Endodermal cell (in vitro differentiated cells): ENCODE data around the gene HNRNPAB. TPM values are rescaled to one million over a fixed set of nuclear protein-coding genes. Genes with fewer than 3 reads are reported as not detected.
A peak's percentile ranks its signal among the peaks of the same experiment; 100 is the strongest.

ENCODE experiments used
- DNase-seq: peaks from one replicate; pipeline ENCODE4 v3.0.0-alpha.2; 2017
- H3K27ac ChIP-seq: 2 replicates; pipeline ENCODE4 v1.5.1; 2013; ENCODE audit warnings: mild to moderate bottlenecking, low read depth, low read length, moderate library complexity
- H3K27me3 ChIP-seq: 2 replicates; pipeline ENCODE4 v1.6.1; 2013; ENCODE audit warnings: mild to moderate bottlenecking, low read length, moderate library complexity; ENCODE audit not compliant: insufficient read depth, control insufficient read depth, poor library complexity, severe bottlenecking
- H3K36me3 ChIP-seq: 2 replicates; pipeline ENCODE4 v1.7.0; 2013; ENCODE audit warnings: mild to moderate bottlenecking, low read length, moderate library complexity; ENCODE audit not compliant: control insufficient read depth, insufficient read depth
- H3K4me1 ChIP-seq: one replicate; pipeline ENCODE4 v1.7.0; 2013; ENCODE audit warnings: low read length; ENCODE audit not compliant: control insufficient read depth, insufficient read depth
- H3K4me3 ChIP-seq: 2 replicates; pipeline ENCODE4 v1.5.1; 2013; ENCODE audit warnings: mild to moderate bottlenecking, low read length, moderate library complexity
- H3K9ac ChIP-seq: 2 replicates; pipeline ENCODE4 v1.6.1; 2013; ENCODE audit warnings: mild to moderate bottlenecking, low read length, moderate library complexity; ENCODE audit not compliant: poor library complexity, severe bottlenecking; ENCODE audit errors: extremely low read depth
- H3K9me3 ChIP-seq: 2 replicates; pipeline ENCODE4 v1.6.1; 2013; ENCODE audit warnings: mild to moderate bottlenecking, low read length, moderate library complexity; ENCODE audit not compliant: control insufficient read depth
- H3K27ac Mint-ChIP-seq: 2 replicates; pipeline ENCODE4 v1.8.0; 2020; ENCODE audit warnings: mixed read lengths
- H3K27me3 Mint-ChIP-seq: 2 replicates; pipeline ENCODE4 v1.8.0; 2021; ENCODE audit warnings: mild to moderate bottlenecking, mixed read lengths; ENCODE audit not compliant: insufficient read depth
- H3K36me3 Mint-ChIP-seq: 2 replicates; pipeline ENCODE4 v1.8.0; 2020; ENCODE audit warnings: low read depth, mixed read lengths
- H3K4me1 Mint-ChIP-seq: 2 replicates; pipeline ENCODE4 v1.8.0; 2020; ENCODE audit warnings: mixed read lengths
- H3K4me3 Mint-ChIP-seq: 2 replicates; pipeline ENCODE4 v1.8.0; 2020; ENCODE audit warnings: mild to moderate bottlenecking, moderate library complexity, mixed read lengths
- H3K9me3 Mint-ChIP-seq: 2 replicates; pipeline ENCODE4 v1.8.0; 2020; ENCODE audit warnings: mild to moderate bottlenecking, mixed read lengths
- WGBS, 2 experiments: methylation state at CpG; one replicate each; pipeline versions ENCODE4 v1.1.5 to v1.1.7; 2013; ENCODE audit warnings: missing lambda C conversion rate in 2 of 2, mixed read lengths in 1 of 2; ENCODE audit not compliant: insufficient coverage in 1 of 2, insufficient read length in 1 of 2; 5-methylcytosine and 5-hydroxymethylcytosine counted together
- total RNA-seq, 2 donors: library from RNA; stranded (reverse); fragmentation: NEBNext Ultra II Directional in 1 of 2; extraction: Animal tissue kit (Norgen Biotek cat#: 25700) in 1 of 2; gene quantifications; 2 replicates in 1 of 2; 3 replicates in 1 of 2; pipeline ENCODE4 v1.2.1, GENCODE V29; 2021
- TF ChIP-seq, protein P1 (sequence below): fragments of 200-600 bp; sonication (generic); conservative IDR thresholded peaks from 2 replicates; pipeline ENCODE4 v1.5.0; 2021; ENCODE audit warnings: antibody characterized with exemption, mild to moderate bottlenecking

HNRNPAB gene
- total RNA-seq, 2 donors from 2014 or later = 343 to 353 TPM

DNA sequence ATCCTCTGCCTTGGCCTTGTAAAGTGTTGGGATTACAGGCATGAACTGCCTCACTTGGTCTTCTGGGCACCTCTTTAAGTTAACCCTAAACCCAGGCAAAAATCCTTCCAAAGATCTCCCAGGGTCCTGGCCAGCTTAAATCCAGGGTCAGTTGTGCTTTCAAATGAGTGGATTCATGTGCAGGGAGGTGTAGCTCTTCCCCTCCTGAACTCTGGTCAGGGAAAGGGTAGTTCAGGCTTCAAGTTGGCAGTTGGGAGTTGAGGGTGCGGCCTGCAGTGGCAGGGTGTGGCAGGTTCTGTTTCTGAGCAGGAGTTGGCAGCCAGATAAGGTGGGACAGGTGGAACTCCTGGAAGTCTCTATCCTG is 3.6 kb downstream of the HNRNPAB start:
- H3K27me3 Mint-ChIP-seq = no peaks in the 10 kb centered on the region
- Histone ChIP-seq H3K9ac (no peak overlapping the region), H3K9me3 (no peaks in the 10 kb centered on the region), H3K27ac (no peak overlapping the region), H3K36me3 (peaks cover 76% of the 10 kb centered on the region), H3K27me3 (no peaks in the 10 kb centered on the region), H3K4me1 (no peaks in the 10 kb centered on the region), H3K4me3 (peak overlapping the region; percentile 5)
- no peak overlapping the region for H3K27ac Mint-ChIP-seq
- peak overlapping the region; percentile 91 for H3K4me3 Mint-ChIP-seq
- peaks cover 16% of the 10 kb centered on the region for H3K4me1 Mint-ChIP-seq
- TF ChIP-seq, protein P1, sequence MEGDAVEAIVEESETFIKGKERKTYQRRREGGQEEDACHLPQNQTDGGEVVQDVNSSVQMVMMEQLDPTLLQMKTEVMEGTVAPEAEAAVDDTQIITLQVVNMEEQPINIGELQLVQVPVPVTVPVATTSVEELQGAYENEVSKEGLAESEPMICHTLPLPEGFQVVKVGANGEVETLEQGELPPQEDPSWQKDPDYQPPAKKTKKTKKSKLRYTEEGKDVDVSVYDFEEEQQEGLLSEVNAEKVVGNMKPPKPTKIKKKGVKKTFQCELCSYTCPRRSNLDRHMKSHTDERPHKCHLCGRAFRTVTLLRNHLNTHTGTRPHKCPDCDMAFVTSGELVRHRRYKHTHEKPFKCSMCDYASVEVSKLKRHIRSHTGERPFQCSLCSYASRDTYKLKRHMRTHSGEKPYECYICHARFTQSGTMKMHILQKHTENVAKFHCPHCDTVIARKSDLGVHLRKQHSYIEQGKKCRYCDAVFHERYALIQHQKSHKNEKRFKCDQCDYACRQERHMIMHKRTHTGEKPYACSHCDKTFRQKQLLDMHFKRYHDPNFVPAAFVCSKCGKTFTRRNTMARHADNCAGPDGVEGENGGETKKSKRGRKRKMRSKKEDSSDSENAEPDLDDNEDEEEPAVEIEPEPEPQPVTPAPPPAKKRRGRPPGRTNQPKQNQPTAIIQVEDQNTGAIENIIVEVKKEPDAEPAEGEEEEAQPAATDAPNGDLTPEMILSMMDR = no peak
- H3K36me3 Mint-ChIP-seq = peaks cover 77% of the 10 kb centered on the region
- 100% methylated on average over 1 of the region's 1 CpG for WGBS, 2 experiments
- DNase-seq = peak; percentile 28
- no peaks in the 10 kb centered on the region for H3K9me3 Mint-ChIP-seq

DNA sequence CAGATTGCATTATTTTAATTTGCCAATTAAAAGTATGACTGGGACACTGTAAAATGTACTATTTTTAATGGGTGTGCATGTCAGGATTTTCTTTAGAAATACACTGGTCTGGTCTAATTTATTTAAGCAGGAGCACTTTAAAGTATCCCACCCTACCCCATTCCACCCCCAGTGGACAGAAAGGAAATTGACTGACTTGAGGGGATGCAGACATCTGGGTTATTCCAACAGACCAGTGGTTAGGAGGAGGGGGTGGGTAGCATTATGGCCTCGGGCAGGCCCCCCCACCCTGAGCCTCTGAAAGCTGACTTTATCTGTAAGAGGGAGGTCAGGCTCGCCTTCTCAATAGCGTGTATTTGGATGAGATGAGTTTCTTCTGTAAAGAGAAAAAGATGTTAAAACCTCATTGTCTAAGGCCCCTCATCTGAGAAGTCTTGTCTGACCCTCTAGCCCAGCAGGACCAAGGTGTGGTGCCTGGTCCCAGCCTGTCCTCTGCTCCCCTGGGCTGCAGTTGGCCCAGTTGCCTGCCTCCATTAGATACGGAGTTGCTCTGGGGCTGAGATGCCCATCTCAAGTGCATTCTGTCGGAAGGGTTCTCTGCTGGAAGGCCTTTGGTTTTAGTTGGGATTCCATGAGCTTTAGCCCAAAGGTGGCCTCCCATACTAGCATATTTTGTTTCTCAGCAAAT is 4.4 kb downstream of the HNRNPAB start:
- Mint-ChIP-seq H3K4me1 (peaks cover 16% of the 10 kb centered on the region), H3K36me3 (peaks cover 83% of the 10 kb centered on the region), H3K27ac (peak overlapping the region; percentile 39), H3K4me3 (no peak overlapping the region), H3K27me3 (no peaks in the 10 kb centered on the region), H3K9me3 (no peaks in the 10 kb centered on the region)
- no peak overlapping the region for H3K9ac ChIP-seq
- TF ChIP-seq, protein P1 = peak; percentile 61
- no peaks in the 10 kb centered on the region for H3K9me3 ChIP-seq
- 91 to 100% methylated on average over 1 to 5 of the region's 5 CpGs for WGBS, 2 experiments
- peaks cover 84% of the 10 kb centered on the region for H3K36me3 ChIP-seq
- no peaks in the 10 kb centered on the region for H3K4me1 ChIP-seq
- no peaks in the 10 kb centered on the region for H3K27me3 ChIP-seq
- no peak overlapping the region for H3K4me3 ChIP-seq
- no peak overlapping the region for H3K27ac ChIP-seq
- peak; percentile 46 for DNase-seq

DNA sequence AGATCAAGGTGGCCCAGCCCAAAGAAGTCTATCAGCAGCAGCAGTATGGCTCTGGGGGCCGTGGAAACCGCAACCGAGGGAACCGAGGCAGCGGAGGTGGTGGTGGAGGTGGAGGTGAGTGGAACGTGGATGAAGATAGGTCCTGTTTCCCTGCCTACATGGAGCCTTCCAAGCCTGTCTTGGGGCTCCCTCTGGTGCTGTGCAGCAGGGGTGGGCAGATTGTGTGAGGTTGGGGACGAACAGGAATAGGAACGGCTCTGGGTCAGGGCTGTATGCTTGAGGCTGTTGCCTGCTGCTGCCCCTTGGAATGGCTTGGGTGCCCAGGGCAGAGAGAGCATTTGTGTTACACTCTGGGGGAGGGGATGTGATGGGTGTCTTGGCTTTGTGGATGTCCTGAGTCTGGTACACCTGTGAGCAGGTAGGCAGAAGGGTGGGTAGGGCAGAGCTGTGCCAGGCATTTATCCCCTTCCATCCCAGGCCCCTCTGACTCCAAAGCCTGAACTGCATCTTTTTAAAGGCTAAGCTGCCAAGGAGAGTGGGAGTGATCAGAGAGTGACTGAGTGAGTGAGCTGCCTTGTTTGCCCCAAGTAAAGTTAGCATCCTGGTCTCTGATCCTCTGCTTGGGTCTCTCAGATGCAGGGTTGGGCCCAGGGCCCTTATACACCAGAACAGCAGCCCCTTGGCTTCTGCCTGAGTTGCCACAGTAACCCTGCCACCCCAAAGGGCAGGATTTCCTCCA is 5.2 kb downstream of the HNRNPAB start:
- peak; percentile 38 for DNase-seq
- Histone ChIP-seq H3K27me3 (no peaks in the 10 kb centered on the region), H3K9me3 (no peaks in the 10 kb centered on the region), H3K4me3 (no peak overlapping the region), H3K36me3 (peaks cover 92% of the 10 kb centered on the region), H3K27ac (no peak overlapping the region), H3K9ac (no peak overlapping the region), H3K4me1 (no peaks in the 10 kb centered on the region)
- H3K27ac Mint-ChIP-seq = peak overlapping the region; percentile 55
- H3K4me1 Mint-ChIP-seq = peaks cover 16% of the 10 kb centered on the region
- peaks cover 85% of the 10 kb centered on the region for H3K36me3 Mint-ChIP-seq
- no peaks in the 10 kb centered on the region for H3K9me3 Mint-ChIP-seq
- no peaks in the 10 kb centered on the region for H3K27me3 Mint-ChIP-seq
- TF ChIP-seq, protein P1 = no peak
- no peak overlapping the region for H3K4me3 Mint-ChIP-seq
- 94 to 95% methylated on average over 2 to 8 of the region's 8 CpGs for WGBS, 2 experiments
